Adrenal gland (tissue), 5 donors: ENCODE results near the gene ARIH1.
"Not testable (repeated sequence)": the region's sequence is repeated elsewhere in the genome, so short reads cannot be mapped to it uniquely, and the experiment has no call there.

Source experiments
- POLR2A ChIP-seq, 2 donors: fragments of 450-650 bp; IDR thresholded peaks; one replicate each; pipeline ENCODE4 v1.6.1; 2017; ENCODE audit warnings: antibody characterized with exemption in 2 of 2, mild to moderate bottlenecking in 2 of 2, moderate library complexity in 1 of 2
- TF ChIP-seq, protein P1 (sequence below), 6 experiments: fragments of 450-650 bp in 4 of 6; fragments of 200-600 bp in 2 of 6; sonication (generic) in 1 of 6; IDR thresholded peaks; 1 replicate in 5 of 6; 2 replicates in 1 of 6; pipeline versions ENCODE4 v1.5.1 to v1.8.0; 2016 to 2021; ENCODE audit warnings: antibody characterized with exemption in 6 of 6, mild to moderate bottlenecking in 2 of 6, moderate library complexity in 1 of 6
- donor health status: DM: no; HTN: no; CAD: no.

GRCh38 chr15:72642271-72642670 is 168.1 kb downstream of the ARIH1 start:
- TF ChIP-seq, protein P1, sequence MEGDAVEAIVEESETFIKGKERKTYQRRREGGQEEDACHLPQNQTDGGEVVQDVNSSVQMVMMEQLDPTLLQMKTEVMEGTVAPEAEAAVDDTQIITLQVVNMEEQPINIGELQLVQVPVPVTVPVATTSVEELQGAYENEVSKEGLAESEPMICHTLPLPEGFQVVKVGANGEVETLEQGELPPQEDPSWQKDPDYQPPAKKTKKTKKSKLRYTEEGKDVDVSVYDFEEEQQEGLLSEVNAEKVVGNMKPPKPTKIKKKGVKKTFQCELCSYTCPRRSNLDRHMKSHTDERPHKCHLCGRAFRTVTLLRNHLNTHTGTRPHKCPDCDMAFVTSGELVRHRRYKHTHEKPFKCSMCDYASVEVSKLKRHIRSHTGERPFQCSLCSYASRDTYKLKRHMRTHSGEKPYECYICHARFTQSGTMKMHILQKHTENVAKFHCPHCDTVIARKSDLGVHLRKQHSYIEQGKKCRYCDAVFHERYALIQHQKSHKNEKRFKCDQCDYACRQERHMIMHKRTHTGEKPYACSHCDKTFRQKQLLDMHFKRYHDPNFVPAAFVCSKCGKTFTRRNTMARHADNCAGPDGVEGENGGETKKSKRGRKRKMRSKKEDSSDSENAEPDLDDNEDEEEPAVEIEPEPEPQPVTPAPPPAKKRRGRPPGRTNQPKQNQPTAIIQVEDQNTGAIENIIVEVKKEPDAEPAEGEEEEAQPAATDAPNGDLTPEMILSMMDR (IDR thresholded peaks at IDR 0.05) = not testable (repeated sequence)
- not testable (repeated sequence) for TF ChIP-seq POLR2A (IDR thresholded peaks at IDR 0.05)
